ENCODE measurements around the gene TOX2. TPM values are rescaled to one million over a fixed set of nuclear protein-coding genes. Genes with fewer than 3 reads are reported as not detected.

The TOX2 gene
- total RNA-seq, 1 experiment from 2014 or later = 85.4 TPM

- ATAC-seq (no peak), DNase-seq (ENCODE audit: low read depth, low spot score) (no peak)
- ChIA-PET CTCF (no interaction called here), POLR2A (no interaction called here)
- Histone ChIP-seq H3K27me3 (ENCODE audit: control insufficient read depth, insufficient read depth, low read length) (no peaks in the 10 kb centered on the region), H3K9me3 (ENCODE audit: control insufficient read depth, insufficient read depth, low read depth, low read length) (no peaks in the 10 kb centered on the region), H3K4me3 (ENCODE audit: low read depth in 2 of 2, low read length in 2 of 2) (no peak overlapping the region), H3K27ac (ENCODE audit: low read length) (no peak overlapping the region), H3K36me3 (ENCODE audit: control insufficient read depth, insufficient read depth, low read length) (no peaks in the 10 kb centered on the region), H3K4me1 (ENCODE audit: control insufficient read depth, insufficient read depth, low read length) (0 out of 2 replicates have a peak, but pooled peaks cover 1% of the 10 kb centered on the region)
- intact Hi-C loops (cut with micrococcal nuclease; ENCODE audit: unreplicated experiment) (no loop called here), in situ Hi-C loops (cut with HindIII; ENCODE audit: low pct_unique_long_range_greater_than_20kb, low sequenced_read_pairs) (no loop called here)
- TF ChIP-seq CTCF (IDR thresholded peaks at IDR 0.05) (no peak), TCF7L2 (IDR thresholded peaks at IDR 0.05; ENCODE audit: low read depth, low read length) (no peak), POLR2AphosphoS5 (IDR thresholded peaks at IDR 0.05; ENCODE audit: low read depth, low read length) (no peak), REST (IDR thresholded peaks at IDR 0.05; ENCODE audit: insufficient read depth in 1 of 2, low read depth in 2 of 2, low read length in 1 of 2) (no peak), SIN3A (IDR thresholded peaks at IDR 0.05; ENCODE audit: borderline replicate concordance, insufficient read depth, low read depth, low read length) (no peak)
- BruUV-seq (replicated peaks) = no TSS peak
Observed at GRCh38 chr20:43993560-43993959, 78.9 kb downstream of the TOX2 start.

GRCh38 chr20:43994486-43995100 is 79.9 kb downstream of the TOX2 start:
- DNase-seq (ENCODE audit: low read depth, low spot score) = no peak
- Histone ChIP-seq H3K27me3 (ENCODE audit: control insufficient read depth, insufficient read depth, low read length) (no peaks in the 10 kb centered on the region), H3K27ac (ENCODE audit: low read length) (no peak overlapping the region), H3K4me3 (ENCODE audit: low read depth in 2 of 2, low read length in 2 of 2) (no peak overlapping the region), H3K36me3 (ENCODE audit: control insufficient read depth, insufficient read depth, low read length) (no peaks in the 10 kb centered on the region), H3K4me1 (ENCODE audit: control insufficient read depth, insufficient read depth, low read length) (no peaks in the 10 kb centered on the region), H3K9me3 (ENCODE audit: control insufficient read depth, insufficient read depth, low read depth, low read length) (no peaks in the 10 kb centered on the region)
- ChIA-PET CTCF (no interaction called here), POLR2A (no interaction called here)
- intact Hi-C loops (cut with micrococcal nuclease; ENCODE audit: unreplicated experiment) (no loop called here), in situ Hi-C loops (cut with HindIII; ENCODE audit: low pct_unique_long_range_greater_than_20kb, low sequenced_read_pairs) (no loop called here)
- no TSS peak for BruUV-seq (replicated peaks)
- ATAC-seq = no peak
- TF ChIP-seq SIN3A (IDR thresholded peaks at IDR 0.05; ENCODE audit: borderline replicate concordance, insufficient read depth, low read depth, low read length) = no peak
- TF ChIP-seq REST (IDR thresholded peaks at IDR 0.05; ENCODE audit: insufficient read depth in 1 of 2, low read depth in 2 of 2, low read length in 1 of 2) = no peak
- TF ChIP-seq TCF7L2 (IDR thresholded peaks at IDR 0.05; ENCODE audit: low read depth, low read length) = no peak
- no peak for TF ChIP-seq CTCF (IDR thresholded peaks at IDR 0.05)
- TF ChIP-seq POLR2AphosphoS5 (IDR thresholded peaks at IDR 0.05; ENCODE audit: low read depth, low read length) = no peak

Measured in Panc1 (cell line).